Measurements from ENCODE around the gene CLIC3.

Gene CLIC3

DNA sequence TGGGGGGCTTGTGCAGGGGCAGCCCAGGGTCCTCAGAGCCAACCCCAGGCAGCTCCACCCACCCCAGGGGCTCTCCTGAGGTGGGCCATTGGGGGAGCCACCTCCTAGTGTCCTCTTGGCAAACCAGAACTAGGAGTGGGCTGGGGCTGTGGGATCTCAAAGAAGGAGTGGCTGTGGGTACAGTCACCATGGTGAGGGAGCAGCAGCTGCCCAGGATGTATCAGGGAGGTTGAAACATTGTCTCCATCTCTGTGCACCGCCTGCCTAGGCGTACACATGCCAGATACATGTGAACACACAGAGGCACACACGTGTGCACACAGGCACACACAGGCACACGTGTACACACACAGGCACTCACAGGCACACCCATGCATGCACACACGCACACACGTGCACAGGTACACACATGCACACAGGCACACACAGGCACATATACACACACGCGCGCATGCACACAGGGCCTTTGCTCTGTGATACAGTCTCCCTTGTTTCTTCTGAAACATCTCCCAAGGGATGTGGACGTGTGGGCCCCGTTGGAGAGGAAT, 33.6 kb downstream of the CLIC3 start:
- DNase-seq (ENCODE audit: low read depth), result no peak
- no peak overlapping the region for H3K4me3 ChIP-seq (ENCODE audit: low read length)
- TF ChIP-seq, protein P1, sequence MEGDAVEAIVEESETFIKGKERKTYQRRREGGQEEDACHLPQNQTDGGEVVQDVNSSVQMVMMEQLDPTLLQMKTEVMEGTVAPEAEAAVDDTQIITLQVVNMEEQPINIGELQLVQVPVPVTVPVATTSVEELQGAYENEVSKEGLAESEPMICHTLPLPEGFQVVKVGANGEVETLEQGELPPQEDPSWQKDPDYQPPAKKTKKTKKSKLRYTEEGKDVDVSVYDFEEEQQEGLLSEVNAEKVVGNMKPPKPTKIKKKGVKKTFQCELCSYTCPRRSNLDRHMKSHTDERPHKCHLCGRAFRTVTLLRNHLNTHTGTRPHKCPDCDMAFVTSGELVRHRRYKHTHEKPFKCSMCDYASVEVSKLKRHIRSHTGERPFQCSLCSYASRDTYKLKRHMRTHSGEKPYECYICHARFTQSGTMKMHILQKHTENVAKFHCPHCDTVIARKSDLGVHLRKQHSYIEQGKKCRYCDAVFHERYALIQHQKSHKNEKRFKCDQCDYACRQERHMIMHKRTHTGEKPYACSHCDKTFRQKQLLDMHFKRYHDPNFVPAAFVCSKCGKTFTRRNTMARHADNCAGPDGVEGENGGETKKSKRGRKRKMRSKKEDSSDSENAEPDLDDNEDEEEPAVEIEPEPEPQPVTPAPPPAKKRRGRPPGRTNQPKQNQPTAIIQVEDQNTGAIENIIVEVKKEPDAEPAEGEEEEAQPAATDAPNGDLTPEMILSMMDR (conservative IDR thresholded peaks at IDR 0.05; ENCODE audit: low read length), result no peak

DNA sequence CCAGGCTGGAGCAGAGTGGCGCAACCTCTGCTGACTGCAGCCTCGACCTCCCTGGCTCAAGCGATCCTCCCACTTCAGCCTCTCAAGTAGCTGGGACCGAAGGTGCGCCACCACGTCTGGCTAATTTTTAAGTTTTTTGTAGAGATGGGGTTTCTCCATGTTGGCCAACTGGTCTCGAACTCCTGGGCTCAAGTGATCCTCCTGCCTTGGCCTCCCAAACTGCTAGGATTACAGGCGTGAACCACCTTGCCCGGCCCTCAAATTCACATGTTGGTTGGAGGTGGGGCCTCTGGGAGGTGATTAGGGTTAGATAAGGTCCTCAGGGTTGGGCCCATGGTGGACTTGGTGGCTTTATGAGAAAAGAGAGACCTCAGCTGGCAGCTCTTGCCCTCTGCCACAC, 34.2 kb downstream of the CLIC3 start:
- no peak for DNase-seq (ENCODE audit: low read depth)
- TF ChIP-seq, protein P1 (conservative IDR thresholded peaks at IDR 0.05; ENCODE audit: low read length), result no peak
- no peak overlapping the region for H3K4me3 ChIP-seq (ENCODE audit: low read length)

DNA sequence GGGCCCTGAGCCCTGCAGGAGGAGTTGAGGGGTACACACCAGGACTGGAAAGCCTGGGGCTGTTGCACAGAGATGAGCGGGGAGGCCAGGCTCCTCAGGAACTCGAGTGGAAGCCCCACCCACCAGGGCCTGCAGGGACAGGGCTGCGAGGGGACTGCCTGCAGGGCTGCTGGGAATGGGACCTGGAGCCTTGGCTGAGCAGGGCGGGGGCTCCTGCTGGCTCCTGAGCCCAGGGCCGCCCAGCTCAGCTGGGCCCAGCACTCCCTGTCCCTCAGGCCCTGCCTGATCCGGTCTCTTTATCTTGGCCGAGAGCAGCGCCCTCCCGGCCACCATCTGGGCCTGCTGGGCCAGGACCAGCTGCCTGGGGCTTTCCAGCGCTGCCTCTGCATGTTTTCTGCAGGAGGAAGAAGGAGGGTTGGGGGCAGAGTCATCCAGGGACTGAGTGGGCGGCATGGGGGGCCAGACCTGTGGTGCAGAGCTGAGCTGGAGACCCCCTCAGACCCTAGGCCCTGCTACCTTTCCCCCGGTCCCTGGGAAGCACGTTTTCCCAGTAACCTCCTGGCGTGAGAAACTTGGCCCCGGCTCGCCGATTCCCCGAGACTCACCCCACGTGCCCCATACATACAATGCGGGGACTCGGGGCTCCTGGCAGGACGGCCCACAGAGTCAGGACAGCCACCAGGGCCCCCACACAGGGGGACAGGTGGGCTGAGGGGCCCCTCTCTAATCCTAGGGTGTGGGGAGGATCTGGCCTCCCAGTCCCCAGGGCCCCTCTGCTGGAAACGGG, 34.9 kb downstream of the CLIC3 start:
- TF ChIP-seq, protein P1 (conservative IDR thresholded peaks at IDR 0.05; ENCODE audit: low read length), result no peak
- no peak overlapping the region for H3K4me3 ChIP-seq (ENCODE audit: low read length)
- DNase-seq (ENCODE audit: low read depth), result no peak

DNA sequence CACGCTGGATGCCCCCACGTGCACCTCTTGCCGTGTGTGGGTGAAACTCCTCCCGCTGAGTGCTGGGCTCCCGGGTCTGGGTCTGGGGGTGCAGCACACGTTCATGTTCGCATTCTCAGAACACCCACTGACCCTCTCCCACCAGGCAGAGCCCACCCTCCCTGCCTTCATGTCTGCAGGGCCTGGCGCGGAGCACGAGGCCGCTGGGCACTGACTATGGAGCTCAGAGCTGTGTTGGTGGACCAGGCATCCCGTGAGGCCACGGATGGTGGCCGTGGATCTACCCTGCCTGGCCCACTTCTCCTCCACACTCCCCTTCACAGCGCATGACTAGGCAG, 35.5 kb downstream of the CLIC3 start:
- no peak for DNase-seq (ENCODE audit: low read depth)
- TF ChIP-seq, protein P1 (conservative IDR thresholded peaks at IDR 0.05; ENCODE audit: low read length), result no peak
- no peak overlapping the region for H3K4me3 ChIP-seq (ENCODE audit: low read length)

DNA sequence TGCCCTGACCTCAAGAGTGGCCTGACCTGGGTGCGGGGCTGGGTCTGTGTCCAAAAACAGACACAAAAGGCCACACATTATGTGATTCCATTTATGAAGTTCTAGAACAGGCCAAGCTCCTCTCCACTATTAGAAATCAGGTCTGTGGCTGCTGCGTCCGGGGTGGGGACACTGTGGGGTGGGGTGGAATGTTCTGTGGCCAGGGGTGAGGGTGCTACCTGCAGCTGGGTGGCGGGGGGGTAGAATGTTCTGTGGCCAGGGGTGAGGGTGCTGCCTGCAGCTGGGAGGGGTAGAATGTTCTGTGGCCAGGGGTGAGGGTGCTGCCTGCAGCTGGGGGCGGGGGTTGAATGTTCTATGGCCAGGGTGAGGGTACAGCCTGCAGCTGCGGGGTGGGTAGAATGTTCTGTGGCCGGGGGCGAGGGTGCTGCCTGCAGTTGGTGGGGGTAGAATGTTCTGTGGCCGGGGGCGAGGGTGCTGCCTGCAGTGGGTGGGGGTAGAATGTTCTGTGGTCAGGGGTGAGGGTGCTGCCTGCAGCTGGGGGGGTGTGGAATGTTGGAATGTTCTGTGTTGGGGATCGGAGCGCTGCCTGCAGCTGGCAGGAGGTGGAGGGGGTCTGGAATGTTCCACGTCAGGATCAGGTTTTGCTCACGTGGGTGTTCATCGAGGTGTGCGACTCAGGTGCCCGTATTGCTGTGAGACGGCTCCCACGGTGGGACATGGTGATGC, 36.0 kb downstream of the CLIC3 start:
- no peak for DNase-seq (ENCODE audit: low read depth)
- TF ChIP-seq, protein P1 (conservative IDR thresholded peaks at IDR 0.05; ENCODE audit: low read length), result no peak
- no peak overlapping the region for H3K4me3 ChIP-seq (ENCODE audit: low read length)

DNA sequence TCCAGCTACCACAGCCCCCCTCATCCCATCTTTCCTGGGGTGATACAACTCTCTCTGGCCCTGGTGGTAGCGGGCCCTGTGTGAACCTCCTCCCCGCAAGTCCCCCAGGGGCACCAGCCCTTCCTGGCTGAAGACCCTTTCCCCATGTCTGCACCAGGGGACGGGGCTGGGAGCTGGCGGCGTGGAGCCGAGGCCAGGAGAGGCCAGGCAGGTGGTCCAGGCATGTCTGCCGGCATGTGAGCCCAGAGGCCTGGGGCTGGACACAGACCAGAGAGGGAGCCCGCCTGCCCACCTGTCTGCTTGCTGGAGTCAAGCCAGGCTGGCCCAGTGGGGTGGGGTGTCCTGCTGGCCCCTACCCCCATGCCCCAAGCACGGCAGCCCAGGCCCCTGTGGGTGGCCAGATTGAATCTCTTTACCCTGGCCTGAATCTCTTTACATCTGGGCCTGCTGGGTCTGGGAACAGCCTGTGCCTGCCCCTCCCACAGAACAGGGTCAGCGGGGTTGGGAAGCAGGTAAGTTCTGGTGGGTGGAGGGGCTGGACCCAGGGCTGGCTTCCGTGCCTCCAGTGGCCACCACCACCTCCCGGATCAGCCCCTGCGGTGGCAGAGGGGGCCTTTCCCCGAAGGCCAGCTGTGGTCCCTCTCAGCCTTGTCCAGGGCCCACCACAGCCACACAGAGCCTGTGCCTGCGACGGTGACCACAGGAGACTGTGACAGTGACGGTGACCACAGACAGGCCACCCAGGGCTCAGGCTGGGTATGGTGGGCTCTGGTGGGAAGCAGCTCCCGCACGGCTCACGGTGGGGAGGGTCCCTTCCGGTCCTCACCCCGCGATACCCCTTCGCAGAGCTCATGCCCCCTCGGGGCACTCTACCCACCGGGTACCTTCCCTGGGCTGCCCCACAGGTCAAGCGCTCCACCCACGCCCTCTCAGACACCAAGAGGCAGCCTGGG, 37.2 kb downstream of the CLIC3 start:
- TF ChIP-seq, protein P1 (conservative IDR thresholded peaks at IDR 0.05; ENCODE audit: low read length), result no peak
- no peak for DNase-seq (ENCODE audit: low read depth)

More for the DNA sequence above, 37.2 kb downstream of the CLIC3 start:
- H3K4me3 ChIP-seq (ENCODE audit: low read length), result no peak overlapping the region
